GM19240 (cell line): ENCODE data around the gene ANKRD49.

ENCODE experiments used
- DNase-seq: peaks from one replicate; pipeline ENCODE4 v3.0.0; 2011; ENCODE audit warnings: low spot score; ENCODE audit not compliant: insufficient read length

ANKRD49 gene

GRCh38 chr11:94543695-94544645, 50.2 kb downstream of the ANKRD49 start, which contains the start of gene FUT4:
FUT4 (plus strand) TSS chr11:94543921; CDS start chr11:94544134, 213 bp downstream.
- peak; percentile 51 for DNase-seq

- no peak for DNase-seq
Measured at GRCh38 chr11:94544646-94545263, 51.0 kb downstream of the ANKRD49 start.

GRCh38 chr11:94545264-94546161, 51.7 kb downstream of the ANKRD49 start:
- DNase-seq, result no peak

- no peak for DNase-seq
Measured at GRCh38 chr11:94546162-94546470, 52.3 kb downstream of the ANKRD49 start.

GRCh38 chr11:94546886-94547285, 53.1 kb downstream of the ANKRD49 start:
- no peak for DNase-seq

- no peak for DNase-seq
Measured at GRCh38 chr11:94549146-94549545, 55.4 kb downstream of the ANKRD49 start.
